SK-N-SH treated with all-trans-retinoic acid at 6 μM for 48 hours (cell line): ENCODE measurements around the gene PIBF1.

Source experiments
- ATAC-seq: fragments of 200-7000 bp; cut with Tn5 transposase; 3 replicates; pipeline ENCODE4 v1.9.1; 2020; ENCODE audit warnings: mild to moderate bottlenecking, moderate library complexity
- ARNTL ChIP-seq: fragments of 450-650 bp; formaldehyde crosslinking; IDR thresholded peaks from 2 replicates; pipeline ENCODE4 v1.5.0; 2020; ENCODE audit warnings: low read depth, mild to moderate bottlenecking, moderate library complexity, borderline replicate concordance
- BACH2 ChIP-seq: fragments of 250-450 bp; sonication (Bioruptor Pico); IDR thresholded peaks from 2 replicates; pipeline ENCODE4 v1.9.0; 2021; ENCODE audit warnings: mild to moderate bottlenecking, borderline replicate concordance
- CSDC2 ChIP-seq: fragments of 250-450 bp; sonication (Bioruptor Pico); IDR thresholded peaks from 2 replicates; pipeline ENCODE4 v1.5.0; 2020; ENCODE audit warnings: mild to moderate bottlenecking, moderate library complexity
- CSRNP3 ChIP-seq: fragments of 250-450 bp; sonication (Bioruptor Pico); IDR thresholded peaks from 2 replicates; pipeline ENCODE4 v1.5.1; 2021; ENCODE audit warnings: mild to moderate bottlenecking, moderate library complexity
- ESRRG ChIP-seq: fragments of 250-450 bp; sonication (Bioruptor Pico); IDR thresholded peaks from 2 replicates; pipeline ENCODE4 v1.6.1; 2021; ENCODE audit warnings: mild to moderate bottlenecking
- GLIS3 ChIP-seq: fragments of 250-450 bp; sonication (Bioruptor Pico); IDR thresholded peaks from 2 replicates; pipeline ENCODE4 v1.5.0; 2020; ENCODE audit warnings: mild to moderate bottlenecking, moderate library complexity
- ISL1 ChIP-seq: fragments of 250-450 bp; sonication (Bioruptor Pico); IDR thresholded peaks from 2 replicates; pipeline ENCODE4 v2.1.2; 2022; ENCODE audit warnings: mild to moderate bottlenecking, moderate library complexity
- OSR1 ChIP-seq: fragments of 250-450 bp; sonication (Bioruptor Pico); IDR thresholded peaks from 2 replicates; pipeline ENCODE4 v1.8.0; 2022; ENCODE audit warnings: moderate library complexity, mild to moderate bottlenecking, inconsistent platforms
- PPARA ChIP-seq: fragments of 250-450 bp; sonication (Bioruptor Pico); IDR thresholded peaks from 2 replicates; pipeline ENCODE4 v1.5.0; 2020; ENCODE audit warnings: mild to moderate bottlenecking, borderline replicate concordance
- RARB ChIP-seq: fragments of 250-450 bp; sonication (Bioruptor Pico); IDR thresholded peaks from 2 replicates; pipeline ENCODE4 v1.8.0; 2021; ENCODE audit warnings: mild to moderate bottlenecking, moderate library complexity
- SNAI2 ChIP-seq: fragments of 250-450 bp; sonication (Bioruptor Pico); IDR thresholded peaks from 2 replicates; pipeline ENCODE4 v1.5.0; 2020; ENCODE audit warnings: mild to moderate bottlenecking, moderate library complexity
- TCF4 ChIP-seq: fragments of 250-450 bp; sonication (Bioruptor Pico); IDR thresholded peaks from 2 replicates; pipeline ENCODE4 v1.8.0; 2021; ENCODE audit warnings: mild to moderate bottlenecking, moderate library complexity, borderline replicate concordance
- TOX ChIP-seq: fragments of 250-450 bp; sonication (Bioruptor Pico); IDR thresholded peaks from 2 replicates; pipeline ENCODE4 v1.8.0; 2021; ENCODE audit warnings: mild to moderate bottlenecking, moderate library complexity, borderline replicate concordance
- ZC3H10 ChIP-seq: fragments of 250-450 bp; sonication (Bioruptor Pico); IDR thresholded peaks from 2 replicates; pipeline ENCODE4 v1.5.1; 2021; ENCODE audit warnings: mild to moderate bottlenecking, moderate library complexity
- ZFP3 ChIP-seq: fragments of 250-450 bp; sonication (Bioruptor Pico); IDR thresholded peaks from 2 replicates; pipeline ENCODE4 v1.5.0; 2020; ENCODE audit warnings: mild to moderate bottlenecking, moderate library complexity
- ZFP30 ChIP-seq: fragments of 450-650 bp; formaldehyde crosslinking; IDR thresholded peaks from 2 replicates; pipeline ENCODE4 v1.5.0; 2022; ENCODE audit warnings: mild to moderate bottlenecking, moderate library complexity
- ZNF70 ChIP-seq: fragments of 450-650 bp; formaldehyde crosslinking; IDR thresholded peaks from 2 replicates; pipeline ENCODE4 v1.5.0; 2020; ENCODE audit warnings: mild to moderate bottlenecking, moderate library complexity
- ZNF8 ChIP-seq: fragments of 450-650 bp; formaldehyde crosslinking; IDR thresholded peaks from 2 replicates; pipeline ENCODE4 v1.5.0; 2020; ENCODE audit warnings: mild to moderate bottlenecking, moderate library complexity
- TF ChIP-seq, protein P1 (sequence below): fragments of 250-450 bp; sonication (Bioruptor Pico); IDR thresholded peaks from 2 replicates; pipeline ENCODE4 v1.5.0; 2020; ENCODE audit warnings: mild to moderate bottlenecking, moderate library complexity
- TF ChIP-seq, protein P2 (sequence below): fragments of 250-450 bp; sonication (Bioruptor Pico); IDR thresholded peaks from 2 replicates; pipeline ENCODE4 v1.8.0; 2020; ENCODE audit warnings: mild to moderate bottlenecking, moderate library complexity, borderline replicate concordance
- TF ChIP-seq, protein P3 (sequence below): fragments of 250-450 bp; sonication (Bioruptor Pico); IDR thresholded peaks from 2 replicates; pipeline ENCODE4 v1.8.0; 2021; ENCODE audit warnings: low read depth, mild to moderate bottlenecking, moderate library complexity, borderline replicate concordance

PIBF1 gene

DNA sequence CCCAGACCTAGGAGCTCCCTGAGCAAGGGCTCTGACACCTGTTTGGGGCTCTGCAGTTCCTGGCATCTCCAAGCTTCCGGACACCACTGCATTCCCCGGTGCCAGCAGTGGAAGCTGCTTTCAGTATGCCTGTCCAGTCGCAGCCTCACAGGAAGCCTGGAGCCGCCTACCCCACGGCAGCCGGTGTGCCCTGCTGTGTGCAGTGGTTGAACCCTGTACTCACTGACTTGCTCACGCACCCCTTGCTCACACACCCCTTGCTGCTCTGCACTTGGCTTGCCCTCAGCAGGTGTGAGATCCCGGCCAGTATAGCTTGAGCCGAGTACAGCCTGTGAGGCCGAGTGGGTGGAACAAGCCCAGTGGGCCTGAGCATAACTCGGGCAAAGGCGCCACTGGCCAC lies 70.3 kb downstream of the PIBF1 start:
- TF ChIP-seq, protein P1, sequence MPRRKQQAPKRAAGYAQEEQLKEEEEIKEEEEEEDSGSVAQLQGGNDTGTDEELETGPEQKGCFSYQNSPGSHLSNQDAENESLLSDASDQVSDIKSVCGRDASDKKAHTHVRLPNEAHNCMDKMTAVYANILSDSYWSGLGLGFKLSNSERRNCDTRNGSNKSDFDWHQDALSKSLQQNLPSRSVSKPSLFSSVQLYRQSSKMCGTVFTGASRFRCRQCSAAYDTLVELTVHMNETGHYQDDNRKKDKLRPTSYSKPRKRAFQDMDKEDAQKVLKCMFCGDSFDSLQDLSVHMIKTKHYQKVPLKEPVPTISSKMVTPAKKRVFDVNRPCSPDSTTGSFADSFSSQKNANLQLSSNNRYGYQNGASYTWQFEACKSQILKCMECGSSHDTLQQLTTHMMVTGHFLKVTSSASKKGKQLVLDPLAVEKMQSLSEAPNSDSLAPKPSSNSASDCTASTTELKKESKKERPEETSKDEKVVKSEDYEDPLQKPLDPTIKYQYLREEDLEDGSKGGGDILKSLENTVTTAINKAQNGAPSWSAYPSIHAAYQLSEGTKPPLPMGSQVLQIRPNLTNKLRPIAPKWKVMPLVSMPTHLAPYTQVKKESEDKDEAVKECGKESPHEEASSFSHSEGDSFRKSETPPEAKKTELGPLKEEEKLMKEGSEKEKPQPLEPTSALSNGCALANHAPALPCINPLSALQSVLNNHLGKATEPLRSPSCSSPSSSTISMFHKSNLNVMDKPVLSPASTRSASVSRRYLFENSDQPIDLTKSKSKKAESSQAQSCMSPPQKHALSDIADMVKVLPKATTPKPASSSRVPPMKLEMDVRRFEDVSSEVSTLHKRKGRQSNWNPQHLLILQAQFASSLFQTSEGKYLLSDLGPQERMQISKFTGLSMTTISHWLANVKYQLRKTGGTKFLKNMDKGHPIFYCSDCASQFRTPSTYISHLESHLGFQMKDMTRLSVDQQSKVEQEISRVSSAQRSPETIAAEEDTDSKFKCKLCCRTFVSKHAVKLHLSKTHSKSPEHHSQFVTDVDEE = no peak
- TF ChIP-seq ESRRG (CRISPR knock-in tag) (no peak), TOX (CRISPR knock-in tag) (no peak), CSDC2 (CRISPR knock-in tag) (no peak)
- no peak for ATAC-seq

GRCh38 chr13:72853000-72853399 lies 71.1 kb downstream of the PIBF1 start:
- TF ChIP-seq OSR1 (CRISPR knock-in tag) (no peak), PPARA (CRISPR knock-in tag) (no peak), ZNF8 (CRISPR knock-in tag) (no peak), CSDC2 (CRISPR knock-in tag) (no peak), ZFP3 (CRISPR knock-in tag) (no peak), GLIS3 (CRISPR knock-in tag) (no peak), TOX (CRISPR knock-in tag) (no peak), SNAI2 (no peak), ISL1 (CRISPR knock-in tag) (no peak), RARB (no peak), BACH2 (CRISPR knock-in tag) (no peak), ZFP30 (CRISPR knock-in tag) (no peak)
- TF ChIP-seq, protein P1 = no peak
- TF ChIP-seq, protein P2, sequence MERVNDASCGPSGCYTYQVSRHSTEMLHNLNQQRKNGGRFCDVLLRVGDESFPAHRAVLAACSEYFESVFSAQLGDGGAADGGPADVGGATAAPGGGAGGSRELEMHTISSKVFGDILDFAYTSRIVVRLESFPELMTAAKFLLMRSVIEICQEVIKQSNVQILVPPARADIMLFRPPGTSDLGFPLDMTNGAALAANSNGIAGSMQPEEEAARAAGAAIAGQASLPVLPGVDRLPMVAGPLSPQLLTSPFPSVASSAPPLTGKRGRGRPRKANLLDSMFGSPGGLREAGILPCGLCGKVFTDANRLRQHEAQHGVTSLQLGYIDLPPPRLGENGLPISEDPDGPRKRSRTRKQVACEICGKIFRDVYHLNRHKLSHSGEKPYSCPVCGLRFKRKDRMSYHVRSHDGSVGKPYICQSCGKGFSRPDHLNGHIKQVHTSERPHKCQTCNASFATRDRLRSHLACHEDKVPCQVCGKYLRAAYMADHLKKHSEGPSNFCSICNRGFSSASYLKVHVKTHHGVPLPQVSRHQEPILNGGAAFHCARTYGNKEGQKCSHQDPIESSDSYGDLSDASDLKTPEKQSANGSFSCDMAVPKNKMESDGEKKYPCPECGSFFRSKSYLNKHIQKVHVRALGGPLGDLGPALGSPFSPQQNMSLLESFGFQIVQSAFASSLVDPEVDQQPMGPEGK (CRISPR knock-in tag) = no peak
- TF ChIP-seq, protein P3, sequence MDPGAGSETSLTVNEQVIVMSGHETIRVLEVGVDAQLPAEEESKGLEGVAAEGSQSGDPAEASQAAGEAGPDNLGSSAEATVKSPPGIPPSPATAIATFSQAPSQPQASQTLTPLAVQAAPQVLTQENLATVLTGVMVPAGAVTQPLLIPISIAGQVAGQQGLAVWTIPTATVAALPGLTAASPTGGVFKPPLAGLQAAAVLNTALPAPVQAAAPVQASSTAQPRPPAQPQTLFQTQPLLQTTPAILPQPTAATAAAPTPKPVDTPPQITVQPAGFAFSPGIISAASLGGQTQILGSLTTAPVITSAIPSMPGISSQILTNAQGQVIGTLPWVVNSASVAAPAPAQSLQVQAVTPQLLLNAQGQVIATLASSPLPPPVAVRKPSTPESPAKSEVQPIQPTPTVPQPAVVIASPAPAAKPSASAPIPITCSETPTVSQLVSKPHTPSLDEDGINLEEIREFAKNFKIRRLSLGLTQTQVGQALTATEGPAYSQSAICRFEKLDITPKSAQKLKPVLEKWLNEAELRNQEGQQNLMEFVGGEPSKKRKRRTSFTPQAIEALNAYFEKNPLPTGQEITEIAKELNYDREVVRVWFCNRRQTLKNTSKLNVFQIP (CRISPR knock-in tag) = no peak
- no peak for ATAC-seq

DNA sequence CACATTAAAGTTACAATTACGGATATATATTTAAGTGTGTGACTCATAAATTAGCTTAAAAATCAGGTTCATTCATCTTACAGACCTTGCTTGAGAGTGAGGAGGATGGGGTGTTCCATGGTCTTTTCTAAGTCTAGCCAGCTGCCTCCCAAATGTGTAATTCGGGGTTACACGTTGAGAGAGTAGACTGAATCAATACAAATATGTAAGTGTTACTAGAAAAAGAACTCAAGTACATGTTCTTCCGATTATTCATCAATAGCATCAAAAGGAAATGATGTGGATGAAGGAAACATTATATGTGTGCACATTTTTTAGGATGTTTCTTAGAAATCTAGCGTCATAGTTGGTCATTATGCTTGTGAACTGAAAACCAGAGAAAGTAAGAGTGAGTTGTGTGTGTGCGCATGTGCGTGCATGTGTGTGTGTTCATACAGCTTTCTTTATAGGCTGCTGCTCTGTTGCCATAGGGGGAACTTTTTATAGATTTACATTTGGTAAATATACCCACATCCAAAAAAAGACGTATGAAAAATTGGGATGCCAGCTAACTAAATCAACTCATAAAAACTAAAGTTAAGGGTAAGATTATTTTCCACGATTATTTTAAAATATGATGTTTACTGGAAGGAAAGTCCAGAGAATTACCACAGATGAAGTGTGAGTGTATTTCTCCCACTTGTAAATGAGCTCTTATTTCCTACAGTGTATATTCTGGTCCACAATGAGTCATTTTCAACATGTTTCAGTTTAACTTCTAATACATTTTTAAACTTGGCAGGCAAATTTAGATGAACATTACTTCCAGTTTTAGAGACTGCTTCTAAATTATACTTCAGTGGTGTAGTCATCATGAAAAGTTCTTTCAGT lies 82.4 kb downstream of the PIBF1 start:
- ATAC-seq = peak; percentile 66
- TF ChIP-seq ARNTL (CRISPR knock-in tag) = no peak
- no peak for TF ChIP-seq TOX (CRISPR knock-in tag)
- no peak for TF ChIP-seq ISL1 (CRISPR knock-in tag)
- no peak for TF ChIP-seq OSR1 (CRISPR knock-in tag)
- no peak for TF ChIP-seq ZC3H10
- no peak for TF ChIP-seq GLIS3 (CRISPR knock-in tag)
- no peak for TF ChIP-seq ZNF70 (CRISPR knock-in tag)
- no peak for TF ChIP-seq PPARA (CRISPR knock-in tag)
- no peak for TF ChIP-seq ZFP3 (CRISPR knock-in tag)
- no peak for TF ChIP-seq CSRNP3 (CRISPR knock-in tag)
- TF ChIP-seq, protein P2 (CRISPR knock-in tag) = no peak
- TF ChIP-seq CSDC2 (CRISPR knock-in tag) = no peak
- TF ChIP-seq TCF4 (CRISPR knock-in tag) = no peak
- no peak for TF ChIP-seq ZNF8 (CRISPR knock-in tag)
- TF ChIP-seq ZFP30 (CRISPR knock-in tag) = no peak
- TF ChIP-seq, protein P3 (CRISPR knock-in tag) = no peak
